ENCODE measurements around the gene ERV3-1. TPM values are rescaled to one million over a fixed set of nuclear protein-coding genes. Genes with fewer than 3 reads are reported as not detected.

Gene ERV3-1
- total RNA-seq, 1 experiment from 2014 or later: 16.5 TPM

- H3K79me2 ChIP-seq (ENCODE audit: insufficient read depth, low read length): no peaks in the 10 kb centered on the region
- Mint-ChIP-seq H3K4me1 (no peaks in the 10 kb centered on the region), H3K4me3 (no peak overlapping the region), H3K9me3 (peaks cover 88 to 92% of the 10 kb centered on the region in 2 experiments), H3K27me3 (ENCODE audit: low read depth) (no peaks in the 10 kb centered on the region), H3K27ac (no peak overlapping the region), H3K36me3 (ENCODE audit: insufficient read depth in 1 of 3, low read depth in 3 of 3) (peaks cover 86 to 94% (median 89%) of the 10 kb centered on the region in 3 experiments)
- no peak for DNase-seq
- no peak overlapping the region for H3K4me2 ChIP-seq (ENCODE audit: insufficient read depth, insufficient read length, low read length)
- no peak overlapping the region for H2AFZ ChIP-seq (ENCODE audit: low read length)
- H3K79me1 ChIP-seq (ENCODE audit: insufficient read depth, low read depth, low read length, poor library complexity, severe bottlenecking): no peaks in the 10 kb centered on the region
- no peak overlapping the region for H3K56ac ChIP-seq (ENCODE audit: insufficient read length, low read depth, low read length)
- no peak overlapping the region for H2BK120ac ChIP-seq (ENCODE audit: low read depth, low read length, poor library complexity, severe bottlenecking)
- no peak overlapping the region for H4K5ac ChIP-seq (ENCODE audit: insufficient read length, low read depth, low read length)
- no peak overlapping the region for H3K9ac ChIP-seq (ENCODE audit: extremely low read depth, insufficient read length, low read length)
- no peaks in the 10 kb centered on the region for H3K27me3 ChIP-seq (ENCODE audit: insufficient read depth, low read length)
- no peak overlapping the region for H2BK5ac ChIP-seq (ENCODE audit: insufficient read length, low read length)
- no peaks in the 10 kb centered on the region for H4K20me1 ChIP-seq (ENCODE audit: control insufficient read depth, insufficient read depth, insufficient read length)
- H3K18ac ChIP-seq (ENCODE audit: insufficient read length, low read depth, low read length): no peak overlapping the region
- H4K8ac ChIP-seq (replicated peaks; ENCODE audit: insufficient read length, low read depth, low read length): no peak overlapping the region
- H3K4ac ChIP-seq (ENCODE audit: low read depth, low read length): no peak overlapping the region
- peaks cover 27% of the 10 kb centered on the region for H3K9me3 ChIP-seq (ENCODE audit: control insufficient read depth, low read depth, low read length)
- H3K23ac ChIP-seq (ENCODE audit: insufficient read length, low read depth, low read length): no peak overlapping the region
- H2BK12ac ChIP-seq (ENCODE audit: insufficient read length, low read depth, low read length): no peak overlapping the region
- H3K4me1 ChIP-seq (ENCODE audit: insufficient read depth, low read length): no peaks in the 10 kb centered on the region
- no peak overlapping the region for H3K14ac ChIP-seq (ENCODE audit: insufficient read depth, low read length)
- no CpG with 5 or more reads among the region's 7 CpGs for WGBS (ENCODE audit: extremely low coverage, insufficient read length, low lambda C conversion rate)
- H4K91ac ChIP-seq (ENCODE audit: insufficient read length, low read depth, low read length): no peak overlapping the region
- H3T11ph ChIP-seq (ENCODE audit: low read length): no peak overlapping the region
- H2AK5ac ChIP-seq (ENCODE audit: insufficient read length, low read length): no peak overlapping the region
- TF ChIP-seq, protein P1, sequence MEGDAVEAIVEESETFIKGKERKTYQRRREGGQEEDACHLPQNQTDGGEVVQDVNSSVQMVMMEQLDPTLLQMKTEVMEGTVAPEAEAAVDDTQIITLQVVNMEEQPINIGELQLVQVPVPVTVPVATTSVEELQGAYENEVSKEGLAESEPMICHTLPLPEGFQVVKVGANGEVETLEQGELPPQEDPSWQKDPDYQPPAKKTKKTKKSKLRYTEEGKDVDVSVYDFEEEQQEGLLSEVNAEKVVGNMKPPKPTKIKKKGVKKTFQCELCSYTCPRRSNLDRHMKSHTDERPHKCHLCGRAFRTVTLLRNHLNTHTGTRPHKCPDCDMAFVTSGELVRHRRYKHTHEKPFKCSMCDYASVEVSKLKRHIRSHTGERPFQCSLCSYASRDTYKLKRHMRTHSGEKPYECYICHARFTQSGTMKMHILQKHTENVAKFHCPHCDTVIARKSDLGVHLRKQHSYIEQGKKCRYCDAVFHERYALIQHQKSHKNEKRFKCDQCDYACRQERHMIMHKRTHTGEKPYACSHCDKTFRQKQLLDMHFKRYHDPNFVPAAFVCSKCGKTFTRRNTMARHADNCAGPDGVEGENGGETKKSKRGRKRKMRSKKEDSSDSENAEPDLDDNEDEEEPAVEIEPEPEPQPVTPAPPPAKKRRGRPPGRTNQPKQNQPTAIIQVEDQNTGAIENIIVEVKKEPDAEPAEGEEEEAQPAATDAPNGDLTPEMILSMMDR (conservative IDR thresholded peaks at IDR 0.05): no peak
- no peaks in the 10 kb centered on the region for H3K23me2 ChIP-seq (ENCODE audit: insufficient read length, low read depth, low read length, poor library complexity, severe bottlenecking)
- H2BK15ac ChIP-seq (ENCODE audit: low read depth, low read length): no peak overlapping the region
- no peak overlapping the region for H2BK20ac ChIP-seq (ENCODE audit: low read depth, low read length, poor library complexity, severe bottlenecking)
- no peak overlapping the region for H3K27ac ChIP-seq (ENCODE audit: insufficient read length, low read depth, low read length)
Measured at GRCh38 chr7:64990216-64990615, 16.3 kb downstream of the ERV3-1 start.

Measured in H9 (cell line).